Spleen (tissue), 7 donors: ENCODE measurements around the gene RBM20.

ENCODE experiments used
- CTCF ChIP-seq, 11 experiments: fragments of 200-600 bp in 7 of 11; fragments of 450-650 bp in 4 of 11; sonication (generic) in 4 of 11; IDR thresholded peaks in 8 of 11; conservative IDR thresholded peaks in 3 of 11; 1 replicate in 7 of 11; 2 replicates in 4 of 11; pipeline versions ENCODE4 v1.4.0 to v1.8.0; 2016 to 2021; ENCODE audit warnings: antibody characterized with exemption in 11 of 11, inconsistent platforms in 4 of 11, mild to moderate bottlenecking in 1 of 11
- POLR2AphosphoS5 ChIP-seq, 3 donors: sonication (generic); formaldehyde crosslinking; IDR thresholded peaks; one replicate each; pipeline ENCODE4 v1.5.1; 2017; ENCODE audit warnings: antibody characterized with exemption in 3 of 3
- donor health status: DM: no; HTN: no; CAD: no; lungs with moderate emphysema.
- donor health status: DM: no; HTN: no; CAD: no.
- donor health status: DM: no; HTN: no; CAD: no.

DNA sequence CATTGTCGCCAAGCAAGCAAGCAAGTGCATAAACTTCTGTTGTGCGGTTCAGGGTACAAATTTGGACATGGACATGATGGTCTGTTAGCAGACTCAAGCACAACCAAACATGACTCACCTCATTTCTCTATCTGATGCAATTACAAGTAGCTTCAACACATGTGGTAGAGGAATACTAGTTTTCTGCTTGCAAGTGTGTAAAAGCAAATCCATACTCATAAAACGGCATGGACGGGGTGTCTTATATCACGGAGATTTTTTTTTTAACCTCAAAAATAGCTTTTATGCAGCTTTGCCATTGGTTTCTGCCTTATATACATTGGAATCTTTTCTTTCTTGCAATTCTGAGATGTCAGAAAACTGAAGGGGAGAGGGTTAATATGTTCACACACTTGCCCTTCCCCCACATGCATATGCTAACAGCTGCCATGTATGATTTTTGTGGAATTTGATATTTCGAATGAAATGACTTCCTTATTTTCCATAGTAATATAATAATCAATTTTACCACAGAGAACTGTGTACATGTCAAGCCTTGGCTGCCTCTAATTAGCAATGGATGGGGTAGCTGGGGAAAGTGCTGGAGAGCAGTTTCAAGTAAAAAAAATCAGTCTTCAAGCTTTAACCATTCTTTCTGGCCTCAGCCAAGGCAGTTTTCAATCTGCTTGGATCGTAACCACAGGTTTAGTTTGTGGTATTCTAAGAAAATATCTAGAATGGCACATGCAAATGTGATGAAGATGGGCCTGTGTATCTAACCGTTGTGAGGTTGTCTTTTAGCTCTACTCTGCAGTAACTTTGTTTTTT, 121.6 kb downstream of the RBM20 start:
- no peak for TF ChIP-seq CTCF (IDR thresholded peaks at IDR 0.05 in 8 of 11, conservative IDR thresholded peaks at IDR 0.05 in 3 of 11)
- TF ChIP-seq POLR2AphosphoS5 (IDR thresholded peaks at IDR 0.05) = no peak
